ENCODE measurements around the gene MOK. TPM values are rescaled to one million over a fixed set of nuclear protein-coding genes. Genes with fewer than 3 reads are reported as not detected.
"Not testable (repeated sequence)": the region's sequence is repeated elsewhere in the genome, so short reads cannot be mapped to it uniquely, and the experiment has no call there.

Gene MOK
- total RNA-seq, 1 donor from 2014 or later: 1.8 TPM

GRCh38 chr14:102315121-102315520 is 10.2 kb upstream of the MOK start:
- ChIA-PET CTCF (interaction anchor here (1.4 to 3.2 kb wide), 9 partner anchors 11 to 608 kb away, joined by 3 to 20 read pairs (median 11); partner anchors contain the start of gene MOK), POLR2A (interaction anchor here (0.7 to 4.5 kb wide), 3 partner anchors 10 to 354 kb away, joined by 3 to 26 read pairs (median 3); partner anchors contain the start of gene MOK)
- no peak for TF ChIP-seq CTCF (IDR thresholded peaks at IDR 0.05)
- intact Hi-C loops (cut with micrococcal nuclease): loop anchor here (5.0 to 10.0 kb wide), 4 partner anchors 93 to 1938 kb away; partner anchors contain the start of genes EIF5, TRAF3 and WDR25
- H3K4me3 Mint-ChIP-seq: peak overlapping the region; percentile 88
- no peak overlapping the region for H3K27ac Mint-ChIP-seq
- H3K9me3 Mint-ChIP-seq: no peaks in the 10 kb centered on the region
- H3K27me3 Mint-ChIP-seq: no peaks in the 10 kb centered on the region
- peaks cover 51% of the 10 kb centered on the region for H3K4me1 Mint-ChIP-seq
- DNase-seq (no peak), ATAC-seq (ENCODE audit: low read depth) (no peak)
- H3K36me3 Mint-ChIP-seq (ENCODE audit: low read depth): peaks cover 10% of the 10 kb centered on the region

- POLR2A ChIA-PET: interaction anchor here (0.7 to 4.5 kb wide), 5 partner anchors 10 to 607 kb away, joined by 3 to 26 read pairs (median 4); partner anchors contain the start of gene MOK
- H3K27ac Mint-ChIP-seq: peak overlapping the region; percentile 73
- TF ChIP-seq CTCF (IDR thresholded peaks at IDR 0.05): peak; percentile 98
- DNase-seq (peak; percentile 78), ATAC-seq (ENCODE audit: low read depth) (peak; percentile 70)
- H3K27me3 Mint-ChIP-seq: no peaks in the 10 kb centered on the region
- CTCF ChIA-PET: interaction anchor here (0.5 to 3.2 kb wide), 23 partner anchors 8 to 608 kb away, joined by 3 to 20 read pairs (median 4); partner anchors contain the start of gene MOK
- intact Hi-C loops (cut with micrococcal nuclease): loop anchor here (1.0 to 10.0 kb wide), 11 partner anchors 9 to 1937 kb away; partner anchors contain the start of genes EIF5, HSP90AA1, MOK and TRAF3
- peaks cover 9% of the 10 kb centered on the region for H3K36me3 Mint-ChIP-seq (ENCODE audit: low read depth)
- peaks cover 49% of the 10 kb centered on the region for H3K4me1 Mint-ChIP-seq
- H3K9me3 Mint-ChIP-seq: no peaks in the 10 kb centered on the region
- peak overlapping the region; percentile 88 for H3K4me3 Mint-ChIP-seq
Measured at GRCh38 chr14:102314242-102315011, 9.5 kb upstream of the MOK start.

- H3K4me1 Mint-ChIP-seq: peaks cover 9% of the 10 kb centered on the region
- no peak for DNase-seq
- peaks cover 4% of the 10 kb centered on the region for H3K36me3 Mint-ChIP-seq (ENCODE audit: low read depth)
- H3K27ac Mint-ChIP-seq: no peak overlapping the region
- TF ChIP-seq CTCF (IDR thresholded peaks at IDR 0.05): no peak
- no peak for ATAC-seq (ENCODE audit: low read depth)
- H3K9me3 Mint-ChIP-seq: no peaks in the 10 kb centered on the region
- H3K27me3 Mint-ChIP-seq: peaks cover 9% of the 10 kb centered on the region
- intact Hi-C loops (cut with micrococcal nuclease): loop anchor here (2.0 kb wide), 1 partner anchor 15 kb away; the partner anchor contains the start of gene ZNF839
- ChIA-PET POLR2A (interaction anchor here (3.0 kb wide), 1 partner anchor 12 kb away, joined by 26 read pairs; no protein-coding TSS in a partner anchor), CTCF (interaction anchor here (1.2 to 2.5 kb wide), 2 partner anchors 11 to 13 kb away, joined by 3 to 20 read pairs; no protein-coding TSS in a partner anchor)
- no peak overlapping the region for H3K4me3 Mint-ChIP-seq
Measured at GRCh38 chr14:102303664-102304063, 1.3 kb downstream of the MOK start.

- H3K4me3 Mint-ChIP-seq; H3K9me3 Mint-ChIP-seq; H3K27me3 Mint-ChIP-seq; H3K36me3 Mint-ChIP-seq (ENCODE audit: low read depth); H3K27ac Mint-ChIP-seq; DNase-seq; intact Hi-C loops (cut with micrococcal nuclease); ATAC-seq (ENCODE audit: low read depth); H3K4me1 Mint-ChIP-seq: not testable (repeated sequence)
- POLR2A ChIA-PET: interaction anchor here (0.6 kb wide), 1 partner anchor 26 kb away, joined by 3 read pairs; no protein-coding TSS in a partner anchor
- CTCF ChIA-PET: interaction anchor here (0.6 to 0.9 kb wide), 2 partner anchors 15 to 395 kb away, joined by 3 to 4 read pairs; no protein-coding TSS in a partner anchor
Measured at GRCh38 chr14:102298303-102299070, 6.5 kb downstream of the MOK start.

DNA sequence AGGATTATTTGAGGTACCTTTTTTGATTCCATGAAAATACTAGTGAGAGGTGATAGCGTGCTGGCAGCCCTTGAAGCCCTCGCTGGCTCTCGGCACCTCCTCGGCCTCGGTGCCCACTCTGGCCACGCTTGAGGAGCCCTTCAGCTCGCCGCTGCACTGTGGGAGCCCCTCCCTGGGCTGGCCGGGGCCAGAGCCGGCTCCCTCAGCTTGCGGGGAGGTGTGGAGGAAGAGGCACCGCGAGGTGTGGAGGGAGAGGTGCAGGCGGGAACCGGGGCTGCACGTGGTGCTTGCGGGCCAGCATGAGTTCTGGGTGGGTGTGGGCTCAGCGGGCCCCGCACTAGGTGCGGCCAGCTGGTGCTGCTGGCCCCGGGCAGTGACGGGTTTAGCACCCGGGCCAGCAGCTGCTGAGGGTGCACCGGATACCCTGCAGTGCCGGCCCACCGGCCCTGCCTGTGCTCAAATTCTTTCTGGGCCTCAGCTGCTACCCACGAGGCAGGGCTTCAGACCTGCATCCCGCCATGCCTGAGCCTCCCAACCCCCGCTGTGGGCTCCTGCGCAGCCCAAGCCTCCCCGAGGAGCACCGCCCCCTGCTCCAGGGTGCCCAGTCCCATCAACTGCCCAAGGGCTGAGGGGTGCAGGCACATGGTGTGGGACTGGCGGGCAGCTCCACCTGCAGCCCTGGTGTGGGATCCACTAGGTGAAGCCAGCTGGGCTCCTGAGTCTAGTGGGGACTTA is 7.4 kb downstream of the MOK start:
- POLR2A ChIA-PET: interaction anchor here (0.6 kb wide), 1 partner anchor 25 kb away, joined by 3 read pairs; no protein-coding TSS in a partner anchor
- Mint-ChIP-seq H3K9me3 (no peaks in the 10 kb centered on the region), H3K36me3 (ENCODE audit: low read depth) (no peaks in the 10 kb centered on the region), H3K27me3 (peaks cover 6% of the 10 kb centered on the region), H3K27ac (no peak overlapping the region), H3K4me1 (no peaks in the 10 kb centered on the region), H3K4me3 (no peak overlapping the region)
- ATAC-seq (ENCODE audit: low read depth) (no peak), DNase-seq (no peak)
- CTCF ChIA-PET: interaction anchor here (0.9 kb wide), 1 partner anchor 16 kb away, joined by 3 read pairs; no protein-coding TSS in a partner anchor
- no peak for TF ChIP-seq CTCF (IDR thresholded peaks at IDR 0.05)
- intact Hi-C loops (cut with micrococcal nuclease): no loop called here

All from activated B cell treated with CpG ODN at 0.5 μM for 24 hours (primary cell).